Endothelial cell of umbilical vein (primary cell): Measurements from ENCODE around the gene NMNAT3. TPM values are rescaled to one million over a fixed set of nuclear protein-coding genes. Genes with fewer than 3 reads are reported as not detected.

Experiments used
- BruUV-seq: library from RNA; stranded (reverse); fragments of 400-500 nt; replicated peaks from 2 replicates; lab custom pipeline; 2021; lab: Mats Ljungman, UMichigan
- CTCF ChIA-PET: fragments of 300-600, 350-600 bp; sonication (Branson Sonifier 250); formaldehyde crosslinking; loops from one replicate; lab custom pipeline; 2021; ENCODE audit warnings: antibody characterized with exemption, inconsistent platforms; lab: Charles Lee
- POLR2A ChIA-PET: fragments of 300-600, 350-600 bp; sonication (Branson Sonifier 250); formaldehyde crosslinking; loops from one replicate; lab custom pipeline; 2021; ENCODE audit warnings: antibody characterized with exemption, inconsistent platforms; lab: Charles Lee
- DNase-seq: peaks from one replicate; pipeline ENCODE4 v3.0.0-alpha.2; 2011; ENCODE audit warnings: low read depth, low spot score
- FAIRE-seq: peaks from 2 replicates; lab custom pipeline; 2011; peaks lifted over from hg19 to GRCh38; lab: Jason Lieb, UNC
- H2AFZ ChIP-seq: 2 replicates; pipeline ENCODE4 v1.6.0; 2012; ENCODE audit warnings: low read depth, low read length, control low read depth, inconsistent platforms
- H3K27ac ChIP-seq: 2 replicates; pipeline ENCODE4 v1.5.1; 2011; ENCODE audit warnings: low read depth, mild to moderate bottlenecking, control low read depth, low read length, moderate library complexity; ENCODE audit not compliant: insufficient read depth
- H3K27me3 ChIP-seq, 2 experiments: 2 replicates each; pipeline versions ENCODE4 v1.6.0 to v1.6.1; 2011; ENCODE audit warnings: low read length in 2 of 2, mixed read lengths in 1 of 2; ENCODE audit not compliant: control insufficient read depth in 2 of 2, insufficient read depth in 2 of 2
- H3K36me3 ChIP-seq, 2 experiments: 2 replicates in 1 of 2; 3 replicates in 1 of 2; pipeline ENCODE4 v1.5.1; 2011; ENCODE audit warnings: low read length in 2 of 2, mild to moderate bottlenecking in 1 of 2, moderate library complexity in 1 of 2; ENCODE audit not compliant: control insufficient read depth in 2 of 2, insufficient read depth in 2 of 2; ENCODE audit errors: extremely low read depth in 1 of 2
- H3K4me1 ChIP-seq: 3 replicates; pipeline ENCODE4 v1.5.1; 2011; ENCODE audit warnings: mild to moderate bottlenecking, low read length; ENCODE audit not compliant: control insufficient read depth, insufficient read depth; ENCODE audit errors: extremely low read depth
- H3K4me2 ChIP-seq: 2 replicates; pipeline ENCODE4 v1.6.1; 2011; ENCODE audit warnings: low read length, control low read depth, mixed read lengths; ENCODE audit not compliant: insufficient read depth
- H3K4me3 ChIP-seq, 3 experiments: fragments of 200-600 bp in 1 of 3; sonication (generic), shearing (Covaris generic) in 1 of 3; replicated peaks in 1 of 3; 2 replicates each; pipeline ENCODE4 v1.5.1; 2011 to 2016; ENCODE audit warnings: control low read depth in 3 of 3, low read length in 3 of 3, mild to moderate bottlenecking in 2 of 3, inconsistent platforms in 1 of 3, low read depth in 1 of 3, moderate library complexity in 1 of 3; ENCODE audit not compliant: insufficient read depth in 1 of 3
- H3K79me2 ChIP-seq: 2 replicates; pipeline ENCODE4 v1.6.0; 2012; ENCODE audit warnings: low read length, inconsistent platforms; ENCODE audit not compliant: control insufficient read depth, insufficient read depth
- H3K9ac ChIP-seq: replicated peaks from 2 replicates; pipeline ENCODE3; 2011; ENCODE audit warnings: low read length, control low read depth; ENCODE audit not compliant: insufficient read depth; ENCODE audit errors: extremely low read depth
- H3K9me1 ChIP-seq: replicated peaks from 3 replicates; pipeline ENCODE4 v1.6.0; 2011; ENCODE audit warnings: mild to moderate bottlenecking, low read length; ENCODE audit not compliant: control insufficient read depth, insufficient read depth; ENCODE audit errors: extremely low read depth
- H3K9me3 ChIP-seq: replicated peaks from 2 replicates; pipeline ENCODE4 v1.5.1; 2012; ENCODE audit warnings: low read length, inconsistent platforms; ENCODE audit not compliant: control insufficient read depth, insufficient read depth
- H4K20me1 ChIP-seq: replicated peaks from 2 replicates; pipeline ENCODE3; 2011; ENCODE audit warnings: mild to moderate bottlenecking, low read length; ENCODE audit not compliant: control insufficient read depth, insufficient read depth; ENCODE audit errors: extremely low read depth
- CTCF ChIP-seq, 2 donors: IDR thresholded peaks; 1 replicate in 1 of 2; 2 replicates in 1 of 2; pipeline ENCODE4 v1.5.1; 2011; ENCODE audit warnings: low read length in 2 of 2, mild to moderate bottlenecking in 2 of 2, moderate library complexity in 2 of 2, control low read depth in 1 of 2, inconsistent platforms in 1 of 2, low read depth in 1 of 2; ENCODE audit not compliant: insufficient read depth in 1 of 2; ENCODE audit errors: extremely low read depth in 1 of 2
- EZH2 ChIP-seq: IDR thresholded peaks from 2 replicates; pipeline ENCODE4 v1.6.1; 2012; ENCODE audit warnings: borderline replicate concordance, low read depth, mild to moderate bottlenecking, moderate library complexity, low read length, inconsistent platforms; ENCODE audit not compliant: severe bottlenecking
- FOS ChIP-seq: IDR thresholded peaks from 2 replicates; pipeline ENCODE4 v1.6.1; 2011; ENCODE audit warnings: mild to moderate bottlenecking, low read length, moderate library complexity, borderline replicate concordance; ENCODE audit not compliant: insufficient read depth
- GATA2 ChIP-seq: IDR thresholded peaks from 2 replicates; pipeline ENCODE4 v1.7.0; 2011; ENCODE audit warnings: low read depth, mild to moderate bottlenecking, moderate library complexity, mixed read lengths, low read length; ENCODE audit not compliant: insufficient read length, insufficient read depth
- JUN ChIP-seq: IDR thresholded peaks from 2 replicates; pipeline ENCODE4 v1.6.1; 2011; ENCODE audit warnings: borderline replicate concordance, low read depth; ENCODE audit not compliant: insufficient read length, insufficient read depth
- MAX ChIP-seq: IDR thresholded peaks from 2 replicates; pipeline ENCODE4 v1.6.1; 2011; ENCODE audit not compliant: insufficient read depth, insufficient read length
- MYC ChIP-seq: IDR thresholded peaks from one replicate; pipeline ENCODE4 v1.6.1; 2011; ENCODE audit warnings: mild to moderate bottlenecking, low read depth, low read length
- POLR2A ChIP-seq: IDR thresholded peaks from 2 replicates; pipeline ENCODE4 v1.6.1; 2012; ENCODE audit warnings: low read depth, mild to moderate bottlenecking, control low read depth, low read length
- POLR2AphosphoS5 ChIP-seq: IDR thresholded peaks from 2 replicates; pipeline ENCODE4 v1.6.1; 2012; ENCODE audit warnings: low read depth, mild to moderate bottlenecking, control low read depth, low read length, moderate library complexity; ENCODE audit not compliant: insufficient read depth
- dilution Hi-C: fragments of 300-500 bp; cut with MboI; formaldehyde crosslinking; loops from one replicate; pipeline ENCODE4 v1.15.0; 2019; ENCODE audit warnings: low sequenced_read_pairs; ENCODE audit not compliant: extremely low pct_ligation_motif_present
- intact Hi-C: fragments of 100-400 bp; cut with micrococcal nuclease; formaldehyde crosslinking; loops from one replicate; pipeline ENCODE4 v1.10.0; 2022
- polyA plus RNA-seq, 4 experiments: library from polyadenylated mRNA; depleted of rRNA in 3 of 4; stranded (reverse) in 3 of 4; unstranded in 1 of 4; fragments of >200 nt; gene quantifications; 2 replicates each; pipeline versions ENCODE4 v1.2.1 to v1.2.3, GENCODE V29; 2011 to 2012; ENCODE audit warnings: missing spikeins in 1 of 4
- total RNA-seq: library from RNA; stranded (reverse); gene quantifications from 2 replicates; pipeline ENCODE4 v1.2.3, GENCODE V29; 2021

NMNAT3 gene
- total and polyA plus RNA-seq, 2 donors (not counting 3 experiments of a cell fraction or from before 2014, with no cell fraction given) = 0.59 to 0.60 TPM

- Histone ChIP-seq H4K20me1 (no peaks in the 10 kb centered on the region), H3K27me3 (peaks cover 0 to 1% of the 10 kb centered on the region in 2 experiments), H3K4me2 (no peak overlapping the region), H3K27ac (no peak overlapping the region), H3K9me1 (no peaks in the 10 kb centered on the region), H2AFZ (no peak overlapping the region), H3K36me3 (no peaks in the 10 kb centered on the region), H3K4me3 (no peak overlapping the region), H3K4me1 (peaks cover 11% of the 10 kb centered on the region), H3K9ac (no peak overlapping the region), H3K9me3 (no peaks in the 10 kb centered on the region), H3K79me2 (no peaks in the 10 kb centered on the region)
- CTCF ChIA-PET = no interaction called here
- no peak for FAIRE-seq
- dilution Hi-C loops (no loop called here), intact Hi-C loops (loop anchor here (5.0 kb wide), 2 partner anchors 140 to 150 kb away; partner anchors contain the start of genes COPB2 and NMNAT3)
- TF ChIP-seq JUN (peak; percentile 32), FOS (no peak)
- no peak for DNase-seq
- POLR2A ChIA-PET = no interaction called here
- BruUV-seq = no TSS peak
Measured at GRCh38 chr3:139537361-139537760, 140.4 kb downstream of the NMNAT3 start.

GRCh38 chr3:139534992-139535879 lies 142.5 kb downstream of the NMNAT3 start:
- peak overlapping the region; percentile 15 for H2AFZ ChIP-seq
- H3K4me2 ChIP-seq = no peak overlapping the region
- no peaks in the 10 kb centered on the region for H3K79me2 ChIP-seq
- H3K27ac ChIP-seq = no peak overlapping the region
- dilution Hi-C loops (no loop called here), intact Hi-C loops (loop anchor here (5.0 kb wide), 2 partner anchors 142 to 148 kb away; partner anchors contain the start of genes COPB2 and NMNAT3)
- H3K4me1 ChIP-seq = peaks cover 11% of the 10 kb centered on the region
- DNase-seq (peak; percentile 90), FAIRE-seq (no peak)
- H3K27me3 ChIP-seq = peaks cover 0 to 1% of the 10 kb centered on the region in 2 experiments
- no peak overlapping the region for H3K9ac ChIP-seq
- H3K9me1 ChIP-seq = no peaks in the 10 kb centered on the region
- POLR2A ChIA-PET = no interaction called here
- BruUV-seq = no TSS peak
- no peaks in the 10 kb centered on the region for H4K20me1 ChIP-seq
- no peak for TF ChIP-seq POLR2AphosphoS5
- TF ChIP-seq POLR2A = no peak
- no peak for TF ChIP-seq MYC
- TF ChIP-seq JUN = no peak
- TF ChIP-seq GATA2 = no peak
- no peak for TF ChIP-seq MAX
- no peak for TF ChIP-seq FOS
- no peak for TF ChIP-seq CTCF (IDR thresholded peaks at IDR 0.05; ENCODE audit: extremely low read depth in 1 of 2, insufficient read depth in 1 of 2, low read depth in 1 of 2, low read length in 2 of 2)
- TF ChIP-seq EZH2 = no peak
- H3K36me3 ChIP-seq = no peaks in the 10 kb centered on the region
- no peak overlapping the region for H3K4me3 ChIP-seq
- CTCF ChIA-PET = interaction anchor here (1.5 kb wide), 2 partner anchors 15 to 107 kb away, joined by 3 read pairs; no protein-coding TSS in a partner anchor
- H3K9me3 ChIP-seq = no peaks in the 10 kb centered on the region
